ENCODE data around the gene ACTN4.

ACTN4 gene

GRCh38 chr19:38697197-38697596, 49.7 kb downstream of the ACTN4 start:
- Mint-ChIP-seq H3K4me1 (ENCODE audit: low read depth) (peaks cover 59% of the 10 kb centered on the region), H3K9me3 (no peaks in the 10 kb centered on the region), H3K36me3 (ENCODE audit: low read depth) (peaks cover 11% of the 10 kb centered on the region), H3K27me3 (ENCODE audit: low read depth) (no peaks in the 10 kb centered on the region), H3K27ac (peak overlapping the region; percentile 57), H3K4me3 (no peak overlapping the region)

GRCh38 chr19:38697641-38698071, 50.2 kb downstream of the ACTN4 start:
- peak overlapping the region; percentile 86 for H3K27ac Mint-ChIP-seq
- H3K4me1 Mint-ChIP-seq (ENCODE audit: low read depth) = peaks cover 57% of the 10 kb centered on the region
- peaks cover 11% of the 10 kb centered on the region for H3K36me3 Mint-ChIP-seq (ENCODE audit: low read depth)
- no peaks in the 10 kb centered on the region for H3K27me3 Mint-ChIP-seq (ENCODE audit: low read depth)
- H3K4me3 Mint-ChIP-seq = no peak overlapping the region
- no peaks in the 10 kb centered on the region for H3K9me3 Mint-ChIP-seq

GRCh38 chr19:38698225-38699026, 51.0 kb downstream of the ACTN4 start:
- H3K4me1 Mint-ChIP-seq (ENCODE audit: low read depth) = peaks cover 51% of the 10 kb centered on the region
- no peaks in the 10 kb centered on the region for H3K27me3 Mint-ChIP-seq (ENCODE audit: low read depth)
- peaks cover 7% of the 10 kb centered on the region for H3K36me3 Mint-ChIP-seq (ENCODE audit: low read depth)
- no peaks in the 10 kb centered on the region for H3K9me3 Mint-ChIP-seq
- H3K27ac Mint-ChIP-seq = peak overlapping the region; percentile 86
- H3K4me3 Mint-ChIP-seq = peak overlapping the region; percentile 58

- H3K4me3 Mint-ChIP-seq = peak overlapping the region; percentile 36
- peaks cover 45% of the 10 kb centered on the region for H3K4me1 Mint-ChIP-seq (ENCODE audit: low read depth)
- H3K9me3 Mint-ChIP-seq = no peaks in the 10 kb centered on the region
- H3K27ac Mint-ChIP-seq = peak overlapping the region; percentile 62
- H3K36me3 Mint-ChIP-seq (ENCODE audit: low read depth) = peaks cover 7% of the 10 kb centered on the region
- H3K27me3 Mint-ChIP-seq (ENCODE audit: low read depth) = no peaks in the 10 kb centered on the region
Observed at GRCh38 chr19:38699027-38699346, 51.5 kb downstream of the ACTN4 start.

- Mint-ChIP-seq H3K36me3 (ENCODE audit: low read depth) (peaks cover 5% of the 10 kb centered on the region), H3K4me1 (ENCODE audit: low read depth) (peaks cover 42% of the 10 kb centered on the region), H3K4me3 (no peak overlapping the region), H3K27ac (peak overlapping the region; percentile 15), H3K9me3 (no peaks in the 10 kb centered on the region), H3K27me3 (ENCODE audit: low read depth) (no peaks in the 10 kb centered on the region)
Observed at GRCh38 chr19:38699647-38700349, 52.3 kb downstream of the ACTN4 start.

- Mint-ChIP-seq H3K4me3 (no peak overlapping the region), H3K27ac (peak overlapping the region; percentile 15), H3K4me1 (ENCODE audit: low read depth) (peaks cover 35% of the 10 kb centered on the region), H3K27me3 (ENCODE audit: low read depth) (no peaks in the 10 kb centered on the region), H3K36me3 (ENCODE audit: low read depth) (peaks cover 5% of the 10 kb centered on the region), H3K9me3 (no peaks in the 10 kb centered on the region)
Observed at GRCh38 chr19:38700350-38700901, 53.0 kb downstream of the ACTN4 start.

- Mint-ChIP-seq H3K27ac (peak overlapping the region; percentile 11), H3K4me3 (no peak overlapping the region), H3K36me3 (ENCODE audit: low read depth) (peaks cover 7% of the 10 kb centered on the region), H3K27me3 (ENCODE audit: low read depth) (no peaks in the 10 kb centered on the region), H3K9me3 (no peaks in the 10 kb centered on the region), H3K4me1 (ENCODE audit: low read depth) (peaks cover 32% of the 10 kb centered on the region)
Observed at GRCh38 chr19:38700902-38701454, 53.5 kb downstream of the ACTN4 start.

GRCh38 chr19:38701455-38702063, 54.1 kb downstream of the ACTN4 start:
- H3K36me3 Mint-ChIP-seq (ENCODE audit: low read depth) = peaks cover 8% of the 10 kb centered on the region
- H3K9me3 Mint-ChIP-seq = no peaks in the 10 kb centered on the region
- H3K4me1 Mint-ChIP-seq (ENCODE audit: low read depth) = peaks cover 28% of the 10 kb centered on the region

GRCh38 chr19:38702278-38702677, 54.8 kb downstream of the ACTN4 start:
- H3K4me3 Mint-ChIP-seq = no peak overlapping the region

More at GRCh38 chr19:38701455-38702063, 54.1 kb downstream of the ACTN4 start:
- H3K4me3 Mint-ChIP-seq = no peak overlapping the region
- no peak overlapping the region for H3K27ac Mint-ChIP-seq
- H3K27me3 Mint-ChIP-seq (ENCODE audit: low read depth) = no peaks in the 10 kb centered on the region

GRCh38 chr19:38703509-38703908, 56.1 kb downstream of the ACTN4 start:
- peaks cover 11% of the 10 kb centered on the region for H3K4me1 Mint-ChIP-seq (ENCODE audit: low read depth)
- no peak overlapping the region for H3K27ac Mint-ChIP-seq
- H3K27me3 Mint-ChIP-seq (ENCODE audit: low read depth) = no peaks in the 10 kb centered on the region
- no peaks in the 10 kb centered on the region for H3K9me3 Mint-ChIP-seq
- H3K4me3 Mint-ChIP-seq = no peak overlapping the region
- peaks cover 16% of the 10 kb centered on the region for H3K36me3 Mint-ChIP-seq (ENCODE audit: low read depth)

More at GRCh38 chr19:38702278-38702677, 54.8 kb downstream of the ACTN4 start:
- Mint-ChIP-seq H3K36me3 (ENCODE audit: low read depth) (peaks cover 11% of the 10 kb centered on the region), H3K4me1 (ENCODE audit: low read depth) (peaks cover 21% of the 10 kb centered on the region), H3K9me3 (no peaks in the 10 kb centered on the region), H3K27ac (no peak overlapping the region), H3K27me3 (ENCODE audit: low read depth) (no peaks in the 10 kb centered on the region)

GRCh38 chr19:38704488-38705026, 57.1 kb downstream of the ACTN4 start:
- Mint-ChIP-seq H3K36me3 (ENCODE audit: low read depth) (peaks cover 20% of the 10 kb centered on the region), H3K27ac (peak overlapping the region; percentile 28), H3K9me3 (no peaks in the 10 kb centered on the region), H3K4me1 (ENCODE audit: low read depth) (peaks cover 4% of the 10 kb centered on the region), H3K4me3 (no peak overlapping the region), H3K27me3 (ENCODE audit: low read depth) (no peaks in the 10 kb centered on the region)

- peaks cover 21% of the 10 kb centered on the region for H3K36me3 Mint-ChIP-seq (ENCODE audit: low read depth)
- no peaks in the 10 kb centered on the region for H3K27me3 Mint-ChIP-seq (ENCODE audit: low read depth)
- H3K4me3 Mint-ChIP-seq = no peak overlapping the region
- no peaks in the 10 kb centered on the region for H3K9me3 Mint-ChIP-seq
- no peaks in the 10 kb centered on the region for H3K4me1 Mint-ChIP-seq (ENCODE audit: low read depth)
- H3K27ac Mint-ChIP-seq = no peak overlapping the region
Observed at GRCh38 chr19:38705197-38706019, 58.0 kb downstream of the ACTN4 start.

GRCh38 chr19:38706792-38707511, 59.5 kb downstream of the ACTN4 start:
- Mint-ChIP-seq H3K27ac (peak overlapping the region; percentile 31), H3K27me3 (ENCODE audit: low read depth) (no peaks in the 10 kb centered on the region), H3K4me1 (ENCODE audit: low read depth) (no peaks in the 10 kb centered on the region), H3K4me3 (no peak overlapping the region), H3K36me3 (ENCODE audit: low read depth) (peaks cover 24% of the 10 kb centered on the region), H3K9me3 (no peaks in the 10 kb centered on the region)
